Effector memory CD4-positive, alpha-beta T cell (primary cell): ENCODE data around the gene ADIRF.

Experiments used
- DNase-seq, 3 donors: peaks; one replicate each; pipeline ENCODE4 v3.0.0-alpha.2; 2020
- H3K27ac ChIP-seq: 2 replicates; pipeline ENCODE4 v1.7.0; 2013; ENCODE audit warnings: mild to moderate bottlenecking, low read length, moderate library complexity; ENCODE audit not compliant: insufficient read depth, poor library complexity, severe bottlenecking
- H3K27me3 ChIP-seq: replicated peaks from 2 replicates; pipeline ENCODE4 v1.7.0; 2013; ENCODE audit warnings: mild to moderate bottlenecking, low read length; ENCODE audit not compliant: insufficient read depth, control insufficient read depth, poor library complexity, severe bottlenecking
- H3K36me3 ChIP-seq: 2 replicates; pipeline ENCODE4 v1.7.0; 2013; ENCODE audit warnings: mild to moderate bottlenecking, low read length, moderate library complexity; ENCODE audit not compliant: control insufficient read depth, insufficient read depth
- H3K4me1 ChIP-seq: 2 replicates; pipeline ENCODE4 v1.7.0; 2013; ENCODE audit warnings: low read length, mild to moderate bottlenecking; ENCODE audit not compliant: control insufficient read depth, insufficient read depth, poor library complexity, severe bottlenecking
- H3K4me3 ChIP-seq: 2 replicates; pipeline ENCODE4 v1.7.0; 2013; ENCODE audit warnings: low read length, low read depth, mild to moderate bottlenecking; ENCODE audit not compliant: insufficient read depth, poor library complexity, severe bottlenecking
- H3K9me3 ChIP-seq: 2 replicates; pipeline ENCODE4 v1.7.0; 2013; ENCODE audit warnings: mild to moderate bottlenecking, low read length, moderate library complexity; ENCODE audit not compliant: control insufficient read depth

Gene ADIRF

DNA sequence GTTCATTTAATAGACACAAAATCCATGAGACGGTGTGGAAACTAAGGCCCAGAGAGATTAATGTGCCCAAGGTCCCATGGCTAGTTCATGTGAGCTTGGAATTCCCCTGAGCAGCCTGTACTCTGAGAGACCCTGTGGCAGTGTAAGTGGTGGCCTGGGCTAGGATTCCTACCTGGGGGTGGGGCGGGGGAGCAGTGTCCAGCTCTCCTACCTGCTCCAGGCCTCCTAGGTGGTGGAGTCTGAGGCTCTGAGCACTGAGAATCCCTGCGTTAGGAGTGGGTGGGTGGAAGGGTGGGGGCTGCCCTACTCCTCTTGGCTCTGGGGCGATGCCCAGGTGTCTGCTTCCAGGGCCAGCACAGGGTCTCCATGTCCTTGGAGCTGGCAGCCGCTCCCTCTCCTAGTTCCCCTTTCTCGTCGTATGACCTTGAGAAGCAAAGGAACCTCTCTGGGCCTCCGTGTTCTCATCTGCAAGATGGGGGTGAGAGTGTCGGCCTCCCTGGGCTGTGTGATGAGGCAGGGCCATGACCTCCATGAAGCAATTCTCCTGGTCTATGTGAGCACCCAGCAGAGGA, 7.3 kb upstream of the ADIRF start:
- Histone ChIP-seq H3K27me3 (no peaks in the 10 kb centered on the region), H3K27ac (no peak overlapping the region), H3K4me1 (no peaks in the 10 kb centered on the region), H3K4me3 (no peak overlapping the region), H3K36me3 (no peaks in the 10 kb centered on the region), H3K9me3 (no peaks in the 10 kb centered on the region)
- no peak for DNase-seq

DNA sequence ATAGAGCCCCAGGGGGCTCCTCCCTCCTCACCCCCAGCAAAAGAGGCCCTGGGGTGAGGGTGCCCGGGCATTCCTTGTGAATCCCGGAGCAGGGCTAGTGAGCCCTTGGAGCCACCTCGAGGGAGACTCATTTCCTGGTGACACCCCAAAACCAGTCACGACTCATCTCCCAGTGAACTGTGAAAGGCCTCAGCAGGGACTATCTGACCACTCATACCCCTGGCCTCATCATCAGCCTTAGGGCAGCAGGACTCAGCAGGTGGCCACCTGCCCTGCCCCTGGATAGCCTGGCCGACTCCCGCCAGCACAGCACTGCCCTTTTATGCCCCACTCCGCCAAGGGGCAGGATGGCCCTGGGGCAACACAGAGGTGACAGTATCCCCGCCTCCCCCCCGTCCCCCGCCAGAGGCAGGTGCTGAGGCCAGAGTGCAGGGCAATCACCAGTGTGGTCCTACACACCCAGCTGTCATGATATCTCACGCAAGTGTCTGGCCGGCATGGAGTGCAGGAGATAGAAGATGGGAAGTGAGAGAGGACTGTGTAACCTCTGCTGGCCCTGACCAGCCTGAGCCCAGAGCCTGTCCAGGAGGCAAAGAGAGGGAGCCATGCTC, 6.7 kb upstream of the ADIRF start:
- H3K27me3 ChIP-seq = no peaks in the 10 kb centered on the region
- no peak overlapping the region for H3K27ac ChIP-seq
- no peak for DNase-seq
- no peaks in the 10 kb centered on the region for H3K9me3 ChIP-seq
- H3K4me3 ChIP-seq = no peak overlapping the region
- H3K4me1 ChIP-seq = peaks cover 4% of the 10 kb centered on the region
- H3K36me3 ChIP-seq = no peaks in the 10 kb centered on the region

DNA sequence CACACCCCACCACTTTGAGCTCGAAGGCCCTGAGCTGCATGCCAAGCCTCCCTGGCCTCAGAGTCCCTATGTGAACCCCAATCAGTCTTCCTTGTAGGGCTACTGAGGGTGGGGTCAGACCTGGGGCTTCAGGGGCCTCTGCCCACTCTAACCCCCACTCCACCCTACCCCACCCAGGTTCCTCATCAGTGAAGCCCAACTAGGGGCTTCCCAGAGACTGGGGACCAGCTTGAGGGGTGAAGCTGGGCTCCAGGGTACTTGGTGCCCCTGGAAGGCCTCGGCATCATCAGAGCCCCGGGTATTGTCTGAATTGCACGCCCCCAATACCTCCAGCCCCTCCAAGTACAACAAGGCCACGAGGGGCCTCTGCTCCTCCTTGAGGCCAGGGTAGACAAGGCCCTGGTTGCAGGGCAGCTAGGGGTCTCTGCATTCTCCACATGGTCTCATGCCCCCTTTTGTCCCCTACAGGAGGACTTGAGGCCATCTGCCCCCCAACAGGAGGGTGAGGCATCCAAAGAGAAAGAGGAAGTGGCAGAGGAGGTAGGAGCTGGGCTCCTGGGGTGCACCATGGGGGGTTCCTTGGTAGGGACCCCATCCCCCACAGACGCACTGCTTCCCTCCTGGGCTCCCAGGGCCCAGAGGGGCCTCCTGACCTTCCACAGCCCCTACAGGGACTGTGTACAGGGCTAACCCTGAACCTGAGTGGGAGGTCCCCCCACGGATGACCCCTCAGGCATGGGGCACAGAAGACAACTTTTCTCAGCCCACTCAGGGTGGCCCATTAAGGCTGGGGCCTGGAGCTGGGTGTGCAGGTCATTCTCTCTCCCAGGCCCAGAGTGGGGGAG, 5.9 kb upstream of the ADIRF start:
- H3K4me1 ChIP-seq = peaks cover 7% of the 10 kb centered on the region
- DNase-seq = no peak
- H3K27me3 ChIP-seq = no peaks in the 10 kb centered on the region
- no peak overlapping the region for H3K27ac ChIP-seq
- no peak overlapping the region for H3K4me3 ChIP-seq
- H3K36me3 ChIP-seq = no peaks in the 10 kb centered on the region
- H3K9me3 ChIP-seq = no peaks in the 10 kb centered on the region

DNA sequence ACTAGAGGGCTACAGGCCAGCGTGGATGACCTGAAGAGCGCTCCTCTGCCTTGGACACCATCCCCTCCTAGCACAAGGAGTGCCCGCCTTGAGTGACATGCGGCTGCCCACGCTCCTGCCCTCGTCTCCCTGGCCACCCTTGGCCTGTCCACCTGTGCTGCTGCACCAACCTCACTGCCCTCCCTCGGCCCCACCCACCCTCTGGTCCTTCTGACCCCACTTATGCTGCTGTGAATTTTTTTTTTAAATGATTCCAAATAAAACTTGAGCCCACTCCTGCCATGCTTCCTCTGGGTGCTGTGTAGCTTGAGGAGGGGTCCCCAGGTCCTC, 5.3 kb upstream of the ADIRF start:
- Histone ChIP-seq H3K27me3 (no peaks in the 10 kb centered on the region), H3K9me3 (no peaks in the 10 kb centered on the region), H3K36me3 (no peaks in the 10 kb centered on the region), H3K4me1 (peaks cover 7% of the 10 kb centered on the region), H3K27ac (no peak overlapping the region), H3K4me3 (no peak overlapping the region)
- DNase-seq = no peak

DNA sequence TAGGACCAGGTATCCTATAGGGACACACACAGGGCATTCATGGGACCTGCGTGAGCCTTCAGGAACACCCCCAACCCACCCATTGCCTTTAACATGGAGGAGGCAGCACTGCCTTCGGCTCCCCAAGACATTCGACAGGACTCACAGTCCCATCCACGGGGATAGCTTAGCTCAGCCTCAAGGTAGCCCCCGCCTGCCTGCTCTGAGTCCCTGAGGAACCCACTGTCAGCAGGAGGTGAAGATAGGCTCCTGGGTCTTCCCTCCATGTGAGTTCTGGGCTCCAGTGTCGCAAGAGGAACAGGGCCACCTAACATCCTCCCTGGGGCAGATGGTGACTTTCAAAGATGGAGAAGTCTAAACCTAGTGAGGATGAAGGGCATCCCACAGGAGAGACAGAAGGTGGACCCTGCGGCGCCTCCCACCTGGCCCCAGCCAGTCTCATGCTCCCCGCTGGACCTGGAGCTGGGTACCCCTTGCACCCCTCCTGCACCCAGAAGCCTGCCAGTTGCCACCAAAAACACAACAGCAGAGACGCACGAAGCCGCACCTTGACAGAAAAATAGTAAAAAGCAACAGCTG, 4.9 kb upstream of the ADIRF start:
- peaks cover 12% of the 10 kb centered on the region for H3K4me1 ChIP-seq
- no peak for DNase-seq
- H3K27me3 ChIP-seq = no peaks in the 10 kb centered on the region
- H3K9me3 ChIP-seq = no peaks in the 10 kb centered on the region
- H3K27ac ChIP-seq = no peak overlapping the region
- no peaks in the 10 kb centered on the region for H3K36me3 ChIP-seq
- no peak overlapping the region for H3K4me3 ChIP-seq

GRCh38 chr10:86964061-86964846, 4.0 kb upstream of the ADIRF start:
- Histone ChIP-seq H3K4me3 (no peak overlapping the region), H3K9me3 (no peaks in the 10 kb centered on the region), H3K27ac (no peak overlapping the region), H3K36me3 (no peaks in the 10 kb centered on the region), H3K4me1 (peaks cover 19% of the 10 kb centered on the region), H3K27me3 (no peaks in the 10 kb centered on the region)
- DNase-seq = no peak

DNA sequence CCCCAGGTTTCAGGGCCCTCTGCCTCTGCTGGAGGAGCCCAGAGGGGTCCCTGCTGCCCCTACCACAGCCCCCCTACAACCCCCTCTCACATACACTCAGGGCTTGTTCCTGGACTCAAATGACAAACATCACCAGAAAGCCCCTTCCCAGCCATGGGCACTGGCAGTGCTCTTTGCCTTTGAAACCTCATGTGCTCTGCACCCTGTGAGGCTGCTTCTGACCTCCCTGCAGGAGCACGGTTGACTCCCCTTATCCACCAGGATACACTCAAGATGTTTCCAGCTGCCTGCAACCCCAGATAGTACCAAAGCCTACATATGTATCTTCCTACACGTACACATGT, 3.5 kb upstream of the ADIRF start:
- no peak for DNase-seq
- H3K4me1 ChIP-seq = peaks cover 24% of the 10 kb centered on the region
- H3K9me3 ChIP-seq = no peaks in the 10 kb centered on the region
- no peaks in the 10 kb centered on the region for H3K36me3 ChIP-seq
- H3K4me3 ChIP-seq = no peak overlapping the region
- H3K27ac ChIP-seq = no peak overlapping the region
- no peaks in the 10 kb centered on the region for H3K27me3 ChIP-seq

- Histone ChIP-seq H3K4me3 (peak overlapping the region; percentile 2), H3K36me3 (no peaks in the 10 kb centered on the region), H3K9me3 (no peaks in the 10 kb centered on the region), H3K4me1 (peaks cover 34% of the 10 kb centered on the region), H3K27ac (no peak overlapping the region), H3K27me3 (no peaks in the 10 kb centered on the region)
- DNase-seq = no peak
Measured at GRCh38 chr10:86965986-86966654, 2.2 kb upstream of the ADIRF start.

GRCh38 chr10:86967481-86967941, 771 bp upstream of the ADIRF start:
- no peaks in the 10 kb centered on the region for H3K9me3 ChIP-seq
- no peak overlapping the region for H3K27ac ChIP-seq
- H3K27me3 ChIP-seq = no peaks in the 10 kb centered on the region
- H3K36me3 ChIP-seq = no peaks in the 10 kb centered on the region
- H3K4me3 ChIP-seq = no peak overlapping the region
- peaks cover 39% of the 10 kb centered on the region for H3K4me1 ChIP-seq
- DNase-seq = no peak
